Hepatocyte (in vitro differentiated cells): Measurements from ENCODE around the gene RMDN2. TPM values are rescaled to one million over a fixed set of nuclear protein-coding genes. Genes with fewer than 3 reads are reported as not detected.

Source experiments
- DNase-seq: peaks from one replicate; pipeline ENCODE4 v3.0.0-alpha.2; 2016; ENCODE audit warnings: low spot score
- H2AFZ ChIP-seq: fragments of 200-600 bp; sonication (generic); 2 replicates; pipeline ENCODE4 v1.6.0; 2016; ENCODE audit warnings: antibody characterized with exemption, mild to moderate bottlenecking
- H3K27ac ChIP-seq: fragments of 200-600 bp; sonication (generic); 2 replicates; pipeline ENCODE4 v1.5.1; 2016; ENCODE audit warnings: mild to moderate bottlenecking
- H3K27me3 ChIP-seq: fragments of 200-600 bp; sonication (generic); 2 replicates; pipeline ENCODE4 v1.6.1; 2016
- H3K36me3 ChIP-seq: fragments of 200-600 bp; sonication (generic); replicated peaks from 2 replicates; pipeline ENCODE4 v1.5.1; 2016; ENCODE audit warnings: low read depth; ENCODE audit not compliant: insufficient read depth
- H3K4me1 ChIP-seq: fragments of 200-600 bp; sonication (generic); 2 replicates; pipeline ENCODE4 v1.5.1; 2016; ENCODE audit warnings: mild to moderate bottlenecking, moderate library complexity; ENCODE audit not compliant: insufficient read depth
- H3K4me2 ChIP-seq: fragments of 200-600 bp; sonication (generic); 2 replicates; pipeline ENCODE4 v1.6.0; 2016
- H3K4me3 ChIP-seq: fragments of 200-600 bp; sonication (generic); 2 replicates; pipeline ENCODE4 v1.5.1; 2016; ENCODE audit warnings: mild to moderate bottlenecking
- H3K79me2 ChIP-seq: fragments of 200-600 bp; sonication (generic); 2 replicates; pipeline ENCODE4 v1.6.0; 2017; ENCODE audit warnings: mild to moderate bottlenecking
- H3K9me2 ChIP-seq: fragments of 200-600 bp; sonication (generic); replicated peaks from 2 replicates; pipeline ENCODE4 v1.6.0; 2017; ENCODE audit warnings: mild to moderate bottlenecking; ENCODE audit not compliant: insufficient read depth
- H3K9me3 ChIP-seq: fragments of 200-600 bp; sonication (generic); 2 replicates; pipeline ENCODE4 v1.5.1; 2016; ENCODE audit warnings: low read depth, mild to moderate bottlenecking
- H4K20me1 ChIP-seq: fragments of 200-600 bp; sonication (generic); 2 replicates; pipeline ENCODE4 v1.6.0; 2016; ENCODE audit warnings: mild to moderate bottlenecking; ENCODE audit not compliant: insufficient read depth, poor library complexity, severe bottlenecking
- EZH2 ChIP-seq: fragments of 200-600 bp; sonication (generic); IDR thresholded peaks from 2 replicates; pipeline ENCODE4 v1.6.1; 2016; ENCODE audit warnings: antibody characterized with exemption, mild to moderate bottlenecking, borderline replicate concordance
- EZH2phosphoT487 ChIP-seq: fragments of 200-600 bp; sonication (generic); IDR thresholded peaks from one replicate; pipeline ENCODE4 v1.6.1; 2018; ENCODE audit warnings: antibody characterized with exemption, mild to moderate bottlenecking, low read depth, moderate library complexity; ENCODE audit not compliant: unreplicated experiment, severe bottlenecking
- WGBS: methylation state at CpG from one replicate; pipeline ENCODE4 v1.1.6; 2016; ENCODE audit warnings: low lambda C conversion rate; ENCODE audit errors: missing lambda C conversion rate; 5-methylcytosine and 5-hydroxymethylcytosine counted together
- polyA plus RNA-seq: library from polyadenylated mRNA; unstranded; fragments of >200 nt; fragmentation: Nextera tagmentation; extraction: Ambion mirVana; gene quantifications from 2 replicates; pipeline ENCODE4 v1.2.1, GENCODE V29; 2016
- total RNA-seq: library from RNA; depleted of rRNA; stranded (reverse); fragments of >200 nt; gene quantifications from 2 replicates; pipeline ENCODE4 v1.2.3, GENCODE V29; 2014
- TF ChIP-seq, protein P1 (sequence below): fragments of 200-600 bp; sonication (generic); IDR thresholded peaks from 2 replicates; pipeline ENCODE4 v1.5.1; 2016; ENCODE audit warnings: antibody characterized with exemption, mild to moderate bottlenecking; ENCODE audit not compliant: poor library complexity

Gene RMDN2
- total RNA-seq, result 14.6 and 16.5 TPM in 2 replicates
- 7.8 and 9.3 TPM in 2 replicates for polyA plus RNA-seq

DNA sequence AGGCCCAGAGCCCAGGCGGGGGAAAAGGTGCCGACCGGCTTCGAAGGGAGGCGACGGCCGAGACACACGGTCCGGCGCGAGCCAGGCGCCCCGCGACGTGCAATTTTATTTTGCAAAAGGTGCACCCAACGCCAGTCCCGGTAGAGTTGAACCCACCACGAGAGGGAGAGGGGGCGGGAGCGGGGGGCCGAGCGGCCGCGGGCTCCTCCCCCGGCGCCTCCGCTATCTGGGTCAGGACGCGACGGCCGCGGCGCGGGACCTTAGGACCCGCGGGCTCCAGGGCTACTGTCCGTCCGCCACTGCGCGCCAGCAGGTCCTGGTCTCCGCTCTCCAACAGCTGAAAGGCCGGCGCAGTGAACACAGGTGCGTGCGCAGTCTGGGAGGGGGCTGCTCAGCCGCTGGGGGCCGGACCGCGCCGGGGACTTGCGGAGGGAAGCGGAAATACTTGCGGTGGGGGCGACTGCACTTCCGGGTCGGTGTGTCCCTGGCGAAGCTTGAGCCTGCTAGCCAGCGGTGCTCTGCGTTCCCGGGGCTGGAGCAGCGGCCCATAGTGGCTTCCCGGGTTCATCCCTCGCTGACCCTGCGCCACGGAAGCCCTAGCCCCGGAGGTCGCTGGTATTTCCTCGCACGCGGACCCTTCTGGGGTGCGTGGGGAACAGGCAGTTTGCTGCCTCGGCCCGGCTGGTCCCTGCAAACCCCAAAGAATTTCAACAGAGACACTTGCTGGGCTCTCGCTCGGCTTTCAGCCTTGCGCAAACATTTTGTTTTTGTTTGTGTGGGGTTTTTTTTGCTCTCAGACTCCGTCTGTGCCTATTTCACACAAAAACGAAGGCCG is at the start of gene RMDN2:
Gene RMDN2 (plus strand): TSS at position 225 of the 835 bp plus-strand sequence. CDS start 3,991 bp downstream, outside the sequence.
- Histone ChIP-seq H4K20me1 (no peaks in the 10 kb centered on the region), H3K4me1 (peaks cover 28% of the 10 kb centered on the region), H3K4me2 (peak within 1 kb of the TSS; percentile 77), H3K27ac (peak within 1 kb of the TSS; percentile 95), H3K9me2 (no peaks in the 10 kb centered on the region), H2AFZ (peak within 1 kb of the TSS; percentile 88), H3K79me2 (peaks cover 23% of the 10 kb centered on the region), H3K27me3 (no peaks in the 10 kb centered on the region), H3K9me3 (no peaks in the 10 kb centered on the region), H3K4me3 (peak within 1 kb of the TSS; percentile 51), H3K36me3 (no peaks in the 10 kb centered on the region)
- DNase-seq, result peak; percentile 96
- TF ChIP-seq EZH2phosphoT487, result no peak
- no peak for TF ChIP-seq EZH2
- TF ChIP-seq, protein P1, sequence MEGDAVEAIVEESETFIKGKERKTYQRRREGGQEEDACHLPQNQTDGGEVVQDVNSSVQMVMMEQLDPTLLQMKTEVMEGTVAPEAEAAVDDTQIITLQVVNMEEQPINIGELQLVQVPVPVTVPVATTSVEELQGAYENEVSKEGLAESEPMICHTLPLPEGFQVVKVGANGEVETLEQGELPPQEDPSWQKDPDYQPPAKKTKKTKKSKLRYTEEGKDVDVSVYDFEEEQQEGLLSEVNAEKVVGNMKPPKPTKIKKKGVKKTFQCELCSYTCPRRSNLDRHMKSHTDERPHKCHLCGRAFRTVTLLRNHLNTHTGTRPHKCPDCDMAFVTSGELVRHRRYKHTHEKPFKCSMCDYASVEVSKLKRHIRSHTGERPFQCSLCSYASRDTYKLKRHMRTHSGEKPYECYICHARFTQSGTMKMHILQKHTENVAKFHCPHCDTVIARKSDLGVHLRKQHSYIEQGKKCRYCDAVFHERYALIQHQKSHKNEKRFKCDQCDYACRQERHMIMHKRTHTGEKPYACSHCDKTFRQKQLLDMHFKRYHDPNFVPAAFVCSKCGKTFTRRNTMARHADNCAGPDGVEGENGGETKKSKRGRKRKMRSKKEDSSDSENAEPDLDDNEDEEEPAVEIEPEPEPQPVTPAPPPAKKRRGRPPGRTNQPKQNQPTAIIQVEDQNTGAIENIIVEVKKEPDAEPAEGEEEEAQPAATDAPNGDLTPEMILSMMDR, result no peak
- under 1% methylated on average over 53 of the region's 79 CpGs for WGBS

- WGBS, result 36% methylated on average over 12 of the region's 15 CpGs
- Histone ChIP-seq H3K79me2 (no peaks in the 10 kb centered on the region), H2AFZ (peak overlapping the region; percentile 22), H3K9me2 (no peaks in the 10 kb centered on the region), H3K4me2 (peak overlapping the region; percentile 60), H4K20me1 (no peaks in the 10 kb centered on the region), H3K27me3 (no peaks in the 10 kb centered on the region), H3K9me3 (no peaks in the 10 kb centered on the region), H3K36me3 (no peaks in the 10 kb centered on the region), H3K4me3 (no peak overlapping the region), H3K4me1 (peaks cover 20% of the 10 kb centered on the region), H3K27ac (peak overlapping the region; percentile 32)
- TF ChIP-seq EZH2 (no peak), EZH2phosphoT487 (no peak)
- TF ChIP-seq, protein P1, result no peak
- no peak for DNase-seq
Observed at GRCh38 chr2:37875403-37875906, 49.6 kb upstream of the RMDN2 start.

GRCh38 chr2:37876227-37876626 is 48.9 kb upstream of the RMDN2 start:
- WGBS, result 82% methylated on average over 9 of the region's 9 CpGs
- TF ChIP-seq, protein P1, result no peak
- TF ChIP-seq EZH2phosphoT487, result no peak
- TF ChIP-seq EZH2, result no peak

More at GRCh38 chr2:37876227-37876626, 48.9 kb upstream of the RMDN2 start:
- Histone ChIP-seq H2AFZ (no peak overlapping the region), H3K9me2 (no peaks in the 10 kb centered on the region), H3K9me3 (no peaks in the 10 kb centered on the region), H3K79me2 (no peaks in the 10 kb centered on the region), H3K4me2 (no peak overlapping the region), H3K27me3 (no peaks in the 10 kb centered on the region), H3K4me1 (peaks cover 17% of the 10 kb centered on the region), H3K27ac (no peak overlapping the region), H3K36me3 (no peaks in the 10 kb centered on the region), H4K20me1 (no peaks in the 10 kb centered on the region), H3K4me3 (no peak overlapping the region)
- DNase-seq, result no peak
